Keratinocyte (primary cell): ENCODE measurements around the gene SH3PXD2B. TPM values are rescaled to one million over a fixed set of nuclear protein-coding genes. Genes with fewer than 3 reads are reported as not detected.

Experiments
- DNase-seq: peaks from one replicate; pipeline ENCODE4 v3.0.0-alpha.2; 2011; ENCODE audit warnings: low read depth, missing footprints, low spot score
- FAIRE-seq: peaks from 2 replicates; lab custom pipeline; 2011; peaks lifted over from hg19 to GRCh38; lab: Jason Lieb, UNC
- H2AFZ ChIP-seq: 2 replicates; pipeline ENCODE4 v1.6.0; 2012; ENCODE audit warnings: low read length, control low read depth, inconsistent platforms; ENCODE audit not compliant: control insufficient read depth
- H3K27ac ChIP-seq: 2 replicates; pipeline ENCODE4 v1.5.1; 2011; ENCODE audit warnings: low read length; ENCODE audit not compliant: control insufficient read depth, insufficient read depth
- H3K27me3 ChIP-seq: 3 replicates; pipeline ENCODE4 v1.6.0; 2011; ENCODE audit warnings: low read length; ENCODE audit not compliant: control insufficient read depth, insufficient read depth; ENCODE audit errors: extremely low read depth
- H3K36me3 ChIP-seq, 2 experiments: 2 replicates in 1 of 2; 3 replicates in 1 of 2; pipeline ENCODE4 v1.5.1; 2011; ENCODE audit warnings: low read length in 2 of 2, mild to moderate bottlenecking in 1 of 2; ENCODE audit not compliant: control insufficient read depth in 2 of 2, insufficient read depth in 2 of 2; ENCODE audit errors: extremely low read depth in 1 of 2
- H3K4me1 ChIP-seq: 3 replicates; pipeline ENCODE4 v1.5.1; 2011; ENCODE audit warnings: low read length; ENCODE audit not compliant: control insufficient read depth, insufficient read depth; ENCODE audit errors: extremely low read depth
- H3K4me2 ChIP-seq: 3 replicates; pipeline ENCODE4 v1.6.0; 2011; ENCODE audit warnings: low read depth, low read length; ENCODE audit not compliant: control insufficient read depth, insufficient read depth; ENCODE audit errors: extremely low read depth
- H3K4me3 ChIP-seq, 3 experiments: fragments of 200-600 bp in 1 of 3; sonication (generic) in 1 of 3; 2 replicates in 2 of 3; 3 replicates in 1 of 3; pipeline ENCODE4 v1.5.1; 2011 to 2016; ENCODE audit warnings: low read length in 3 of 3, mild to moderate bottlenecking in 3 of 3, control low read depth in 2 of 3, inconsistent platforms in 1 of 3, low read depth in 1 of 3, mixed read lengths in 1 of 3, mixed run types in 1 of 3, moderate library complexity in 1 of 3; ENCODE audit not compliant: control insufficient read depth in 2 of 3, insufficient read depth in 2 of 3; ENCODE audit errors: extremely low read depth in 1 of 3
- H3K79me2 ChIP-seq: 2 replicates; pipeline ENCODE4 v1.6.0; 2012; ENCODE audit warnings: low read length; ENCODE audit not compliant: control insufficient read depth, insufficient read depth
- H3K9ac ChIP-seq: 3 replicates; pipeline ENCODE4 v1.6.0; 2011; ENCODE audit warnings: low read length; ENCODE audit not compliant: control insufficient read depth, insufficient read depth; ENCODE audit errors: extremely low read depth
- H3K9me1 ChIP-seq: 3 replicates; pipeline ENCODE4 v1.6.0; 2011; ENCODE audit warnings: low read length; ENCODE audit not compliant: control insufficient read depth, insufficient read depth; ENCODE audit errors: extremely low read depth
- H3K9me3 ChIP-seq: 2 replicates; pipeline ENCODE4 v1.5.1; 2012; ENCODE audit warnings: low read depth, low read length; ENCODE audit not compliant: control insufficient read depth
- H4K20me1 ChIP-seq: 3 replicates; pipeline ENCODE4 v1.6.0; 2011; ENCODE audit warnings: low read length; ENCODE audit not compliant: control insufficient read depth, insufficient read depth; ENCODE audit errors: extremely low read depth
- CTCF ChIP-seq, 3 experiments: IDR thresholded peaks in 1 of 3; conservative IDR thresholded peaks in 1 of 3; optimal IDR thresholded peaks in 1 of 3; 2 replicates in 2 of 3; 3 replicates in 1 of 3; pipeline versions ENCODE3 to v1.5.1; 2011; ENCODE audit warnings: low read length in 3 of 3, mild to moderate bottlenecking in 3 of 3, moderate library complexity in 2 of 3, control low read depth in 1 of 3, inconsistent platforms in 1 of 3; ENCODE audit not compliant: insufficient read depth in 2 of 3; ENCODE audit errors: extremely low read depth in 1 of 3
- EZH2 ChIP-seq: IDR thresholded peaks from one replicate; pipeline ENCODE4 v1.6.1; 2012; ENCODE audit warnings: inconsistent platforms, mild to moderate bottlenecking, low read length, moderate library complexity
- dilution Hi-C: fragments of 300-500 bp; cut with MboI; formaldehyde crosslinking; loops from one replicate; pipeline ENCODE4 v1.7.0; 2020; ENCODE audit warnings: low sequenced_read_pairs; ENCODE audit not compliant: extremely low pct_ligation_motif_present
- polyA plus RNA-seq, 5 experiments: library from polyadenylated mRNA; depleted of rRNA in 3 of 5; stranded (reverse) in 3 of 5; stranded (forward) in 1 of 5; unstranded in 1 of 5; fragments of >200 nt; gene quantifications; 1 replicate in 1 of 5; 2 replicates in 3 of 5; 3 replicates in 1 of 5; pipeline versions ENCODE4 v1.2.1 to v1.2.3, GENCODE V29; 2011 to 2012; ENCODE audit warnings: missing spikeins in 2 of 5, low read depth in 1 of 5, low replicate concordance in 1 of 5

The SH3PXD2B gene
- polyA plus RNA-seq, 1 donor (not counting 4 experiments of a cell fraction or from before 2014, with no cell fraction given) = 17.3 TPM

- H3K9me3 ChIP-seq = no peaks in the 10 kb centered on the region
- no peak overlapping the region for H3K27ac ChIP-seq
- H3K9ac ChIP-seq = no peak overlapping the region
- no peaks in the 10 kb centered on the region for H3K9me1 ChIP-seq
- H4K20me1 ChIP-seq = no peaks in the 10 kb centered on the region
- DNase-seq (no peak), FAIRE-seq (no peak)
- H3K79me2 ChIP-seq = no peaks in the 10 kb centered on the region
- H3K4me1 ChIP-seq = no peaks in the 10 kb centered on the region
- H2AFZ ChIP-seq = no peak overlapping the region
- no peak overlapping the region for H3K4me2 ChIP-seq
- H3K36me3 ChIP-seq = peaks cover 14 to 23% of the 10 kb centered on the region in 2 experiments
- dilution Hi-C loops = no loop called here
- no peak overlapping the region for H3K4me3 ChIP-seq
- no peaks in the 10 kb centered on the region for H3K27me3 ChIP-seq
- TF ChIP-seq EZH2 (no peak), CTCF (optimal IDR thresholded peaks at IDR 0.05 in 1 of 3, IDR thresholded peaks at IDR 0.05 in 1 of 3, conservative IDR thresholded peaks at IDR 0.05 in 1 of 3; ENCODE audit: extremely low read depth in 1 of 3, insufficient read depth in 2 of 3, low read length in 3 of 3) (no peak)
Measured at GRCh38 chr5:172343741-172344140, 110.6 kb downstream of the SH3PXD2B start.

DNA sequence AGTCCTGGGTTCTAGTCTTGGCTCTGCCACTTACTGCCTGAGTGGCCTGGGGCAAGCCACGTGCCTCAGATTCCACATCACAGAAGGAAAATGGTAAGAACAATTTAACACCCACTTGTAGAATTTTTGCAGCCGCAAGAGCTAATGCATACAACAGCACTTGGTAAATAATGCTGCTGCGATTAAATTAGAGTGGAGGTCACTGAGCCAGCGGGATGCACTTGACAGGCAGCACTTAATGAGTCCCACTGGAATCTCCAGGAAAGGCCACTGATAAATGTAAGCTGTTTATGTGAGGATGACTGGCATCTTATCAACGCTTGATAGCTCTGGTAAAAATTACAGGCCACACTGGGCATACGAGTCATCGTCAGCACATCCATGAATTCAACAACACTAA, 111.4 kb downstream of the SH3PXD2B start:
- dilution Hi-C loops = no loop called here
- DNase-seq (no peak), FAIRE-seq (no peak)
- Histone ChIP-seq H3K4me2 (no peak overlapping the region), H3K27ac (no peak overlapping the region), H4K20me1 (no peaks in the 10 kb centered on the region), H3K27me3 (no peaks in the 10 kb centered on the region), H3K9ac (no peak overlapping the region), H3K79me2 (no peaks in the 10 kb centered on the region), H2AFZ (no peak overlapping the region), H3K9me1 (no peaks in the 10 kb centered on the region), H3K4me1 (no peaks in the 10 kb centered on the region), H3K36me3 (peaks cover 9 to 23% of the 10 kb centered on the region in 2 experiments), H3K4me3 (no peak overlapping the region), H3K9me3 (no peaks in the 10 kb centered on the region)
- no peak for TF ChIP-seq CTCF (optimal IDR thresholded peaks at IDR 0.05 in 1 of 3, IDR thresholded peaks at IDR 0.05 in 1 of 3, conservative IDR thresholded peaks at IDR 0.05 in 1 of 3; ENCODE audit: extremely low read depth in 1 of 3, insufficient read depth in 2 of 3, low read length in 3 of 3)
- TF ChIP-seq EZH2 = no peak
